Stimulated activated CD4-positive, alpha-beta T cell treated with anti-CD3 and anti-CD28 coated beads, TNF-alpha, amount 100 ng/mL, for 48 hours (primary cell): Measurements from ENCODE around the gene TNRC6A.
A peak's percentile ranks its signal among the peaks of the same experiment; 100 is the strongest.
"Not testable (repeated sequence)": the region's sequence is repeated elsewhere in the genome, so short reads cannot be mapped to it uniquely, and the experiment has no call there.

Source experiments
- DNase-seq, 3 donors: peaks; one replicate each; pipeline ENCODE4 v3.0.0-alpha.2; 2020; ENCODE audit warnings: low read depth in 3 of 3

TNRC6A gene

GRCh38 chr16:24845726-24846547, 116.5 kb downstream of the TNRC6A start, which contains the start of gene SLC5A11:
Gene SLC5A11, plus strand, starts transcription at chr16:24845963. Its CDS starts 12,681 bp downstream, at chr16:24858644.
- DNase-seq = no peak

GRCh38 chr16:24846548-24847357, 117.3 kb downstream of the TNRC6A start:
- DNase-seq = no peak

- DNase-seq = no peak
Measured at GRCh38 chr16:24847358-24847664, 117.9 kb downstream of the TNRC6A start.

GRCh38 chr16:24848065-24848464, 118.6 kb downstream of the TNRC6A start:
- DNase-seq = no peak

GRCh38 chr16:24849641-24850040, 120.2 kb downstream of the TNRC6A start:
- no peak for DNase-seq

- no peak for DNase-seq
Measured at GRCh38 chr16:24850289-24850938, 121.0 kb downstream of the TNRC6A start.

GRCh38 chr16:24851700-24852099, 122.2 kb downstream of the TNRC6A start:
- peak; percentile 4 to 24 (median 11) for DNase-seq

GRCh38 chr16:24852281-24852721, 122.8 kb downstream of the TNRC6A start:
- DNase-seq = no peak

GRCh38 chr16:24853169-24853824, 123.8 kb downstream of the TNRC6A start:
- no peak for DNase-seq

GRCh38 chr16:24853830-24854229, 124.4 kb downstream of the TNRC6A start:
- no peak for DNase-seq

GRCh38 chr16:24854607-24855171, 125.2 kb downstream of the TNRC6A start:
- DNase-seq = no peak

GRCh38 chr16:24855678-24856077, 126.2 kb downstream of the TNRC6A start:
- DNase-seq = no peak

- DNase-seq = not testable (repeated sequence)
Measured at GRCh38 chr16:24856871-24857270, 127.4 kb downstream of the TNRC6A start.

GRCh38 chr16:24858219-24859041, 129.0 kb downstream of the TNRC6A start:
- peak in 2 of 3 donors; percentile 9 to 47 for DNase-seq

- no peak for DNase-seq
Measured at GRCh38 chr16:24861461-24861860, 132.0 kb downstream of the TNRC6A start.

- DNase-seq = no peak
Measured at GRCh38 chr16:24863582-24864437, 134.4 kb downstream of the TNRC6A start.

- DNase-seq = no peak
Measured at GRCh38 chr16:24869033-24869432, 139.6 kb downstream of the TNRC6A start.

- DNase-seq = no peak
Measured at GRCh38 chr16:24871891-24872290, 142.4 kb downstream of the TNRC6A start.

- DNase-seq = no peak
Measured at GRCh38 chr16:24873028-24873427, 143.6 kb downstream of the TNRC6A start.

- no peak for DNase-seq
Measured at GRCh38 chr16:24875466-24875865, 146.0 kb downstream of the TNRC6A start.
